Stimulated activated CD8-positive, alpha-beta memory T cell treated with anti-CD3 and anti-CD28 coated beads, Interleukin-7, amount 100 ng/mL, for 24 hours (primary cell): ENCODE measurements around the gene ARSG.

ENCODE experiments used
- DNase-seq: peaks from one replicate; pipeline ENCODE4 v3.0.0-alpha.2; 2020; ENCODE audit warnings: low read depth

ARSG gene

DNA sequence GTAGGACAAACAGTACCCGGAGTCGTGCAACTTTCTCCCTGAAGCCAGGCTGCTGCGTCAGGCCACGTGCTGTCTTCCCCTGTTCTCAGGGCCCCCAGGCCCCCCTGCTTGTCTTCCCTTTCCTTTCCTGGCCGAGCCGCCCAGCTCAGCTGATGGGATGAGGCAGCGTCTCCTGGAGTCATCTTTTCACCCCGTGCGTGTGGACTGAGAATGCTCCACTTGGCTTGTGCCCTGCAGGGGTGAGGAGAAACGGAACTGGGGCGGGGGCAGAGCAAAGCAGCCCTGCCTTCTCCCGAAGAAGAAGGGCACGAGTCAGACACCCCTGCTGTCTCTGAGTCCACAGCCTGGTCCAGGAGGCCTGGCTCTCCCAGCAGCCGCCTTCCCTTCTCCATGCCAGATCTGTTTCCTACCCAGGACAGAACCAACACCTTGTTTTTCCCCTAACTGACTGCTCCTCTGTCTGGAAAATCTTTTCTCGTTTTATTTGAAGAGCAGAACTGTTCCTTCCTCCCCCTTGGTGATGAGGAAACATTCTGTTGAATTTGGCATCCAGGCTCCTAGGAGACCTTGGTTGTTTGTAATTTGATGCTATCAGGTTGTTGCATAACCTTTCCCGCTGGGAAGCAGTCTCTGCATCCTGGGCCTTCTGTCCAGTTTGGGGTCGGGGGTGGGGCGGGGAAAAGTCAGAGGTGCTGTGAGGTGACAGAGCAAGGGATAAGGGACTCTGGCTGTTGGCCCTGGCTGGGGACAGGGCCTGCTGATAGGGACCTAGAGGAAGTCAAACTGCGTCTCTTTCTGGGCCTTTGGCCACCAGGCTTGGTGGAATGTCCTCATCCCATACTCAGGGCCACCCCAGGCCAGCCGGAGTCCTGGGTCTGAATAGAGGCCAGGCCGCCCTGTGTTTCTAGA is 87.2 kb downstream of the ARSG start:
- DNase-seq = no peak

DNA sequence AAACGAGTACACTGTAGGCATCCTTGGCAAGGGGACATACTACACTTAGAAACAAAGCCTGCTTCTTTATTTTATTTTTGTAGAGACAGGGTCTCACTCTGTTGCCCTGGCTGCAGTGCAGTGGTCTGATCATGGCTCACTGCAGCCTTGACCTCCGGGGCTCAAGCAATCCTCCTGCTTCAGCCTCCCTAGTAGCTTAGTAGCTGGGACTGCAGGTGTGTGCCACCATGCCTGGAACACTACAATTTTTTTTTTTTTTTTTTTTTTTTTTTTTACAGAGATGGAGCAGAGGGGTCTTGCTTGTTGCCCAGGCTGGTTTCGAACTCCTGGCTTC is 87.8 kb downstream of the ARSG start:
- DNase-seq = no peak

DNA sequence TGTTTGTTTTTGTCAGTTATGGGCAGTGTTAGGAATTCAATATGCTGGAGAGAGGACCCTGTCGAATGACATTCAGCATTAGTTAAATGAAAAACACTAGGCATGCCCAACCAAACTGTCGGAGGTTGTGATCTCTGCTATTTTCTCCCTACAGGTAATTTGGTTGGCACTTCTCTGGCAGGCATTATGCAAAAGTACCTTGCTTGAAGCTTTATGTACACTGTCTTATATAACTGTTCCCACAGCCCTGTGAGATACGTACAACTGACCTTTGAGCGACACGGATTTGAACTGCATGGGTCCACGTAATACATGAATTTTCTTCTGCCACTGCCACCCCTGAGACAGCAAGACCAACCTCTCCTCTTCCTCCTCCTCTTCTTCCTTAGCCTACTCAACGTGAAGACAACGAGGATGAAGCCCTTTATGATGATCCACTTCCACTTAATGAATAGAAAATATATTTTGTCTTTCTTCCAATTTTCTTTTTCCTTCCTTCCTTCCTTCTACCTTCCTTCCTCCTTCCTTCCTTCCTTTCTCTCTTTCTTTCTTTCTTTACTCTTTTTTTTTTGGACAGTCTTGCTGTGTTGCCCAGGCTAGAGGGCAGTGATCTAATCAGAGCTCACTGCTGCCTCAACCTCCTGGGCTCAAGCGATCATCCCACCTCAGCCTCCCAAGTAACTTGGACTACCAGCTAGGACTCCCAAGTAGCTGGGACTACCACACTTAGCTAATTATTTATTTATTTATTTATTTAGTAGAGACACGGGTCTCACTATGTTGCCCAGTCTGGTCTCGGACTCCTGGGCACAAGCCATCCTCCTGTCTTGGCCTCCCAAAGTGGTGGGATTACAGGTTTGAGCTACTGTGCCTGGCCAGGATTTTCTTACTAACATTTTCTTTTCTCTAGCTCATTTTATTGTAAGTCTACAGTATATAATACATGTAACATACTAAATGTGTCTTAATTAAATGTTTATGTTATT is 88.7 kb downstream of the ARSG start:
- DNase-seq = no peak

DNA sequence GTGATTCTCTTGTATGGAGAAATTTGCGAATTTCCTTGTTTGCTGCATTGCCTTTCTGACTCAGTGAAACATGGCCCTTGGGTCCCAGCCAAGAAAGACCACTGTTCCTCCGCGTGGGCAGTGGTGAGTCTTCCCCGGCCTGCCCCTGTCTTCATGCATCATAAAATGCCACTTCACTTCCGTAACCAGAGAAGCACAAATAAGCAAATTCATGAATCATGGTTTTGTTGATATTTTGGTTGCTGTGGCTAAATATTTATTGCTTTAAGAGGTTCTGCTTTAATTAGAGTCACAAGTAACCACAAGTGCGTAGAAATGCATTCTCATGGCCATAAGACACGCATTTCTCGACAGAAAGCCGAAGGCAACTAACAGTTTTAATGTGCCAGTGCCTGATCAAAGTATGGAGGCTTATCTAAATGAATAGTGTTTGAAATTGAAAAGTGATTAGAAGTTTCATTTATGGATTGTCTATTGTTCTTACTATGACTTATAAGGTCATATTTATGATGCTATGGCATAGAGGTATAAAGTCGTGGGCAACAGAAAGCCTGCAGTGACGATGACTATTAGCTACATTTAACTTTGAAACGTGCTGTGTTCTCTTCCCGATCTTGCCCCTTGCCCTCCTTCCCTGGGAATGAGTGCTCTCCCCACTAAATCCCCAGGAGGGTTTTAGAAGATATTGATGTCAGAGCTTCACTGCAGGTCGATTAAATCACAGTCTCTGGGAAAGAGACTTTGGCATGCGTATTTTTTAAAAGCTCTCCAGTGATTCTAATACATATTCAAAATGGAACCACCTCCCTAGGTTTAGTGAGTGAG is 90.0 kb downstream of the ARSG start:
- DNase-seq = no peak

DNA sequence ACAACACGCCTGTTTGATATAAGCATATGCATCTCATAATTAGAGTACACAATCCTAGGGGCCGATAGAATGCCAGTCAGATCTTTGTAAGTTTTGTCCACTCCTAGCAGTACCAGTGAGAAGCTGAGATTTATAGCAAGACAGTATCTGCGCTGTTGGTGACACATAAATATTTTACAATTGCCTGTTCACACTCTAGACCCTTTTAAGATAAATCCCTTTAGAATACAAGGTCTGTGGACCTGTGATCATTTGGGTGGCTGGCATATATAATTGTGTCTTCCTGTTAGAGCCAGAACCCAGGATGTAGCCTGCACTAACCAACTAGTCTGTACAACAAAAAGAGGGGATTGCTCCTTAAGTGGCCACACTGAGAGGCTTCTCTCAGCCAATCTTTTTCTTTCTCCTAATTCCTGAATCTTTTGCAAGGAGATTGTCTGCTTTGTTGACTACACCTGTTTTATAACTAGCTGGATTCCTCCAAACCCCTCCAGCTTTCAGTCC is 91.3 kb downstream of the ARSG start:
- no peak for DNase-seq

DNA sequence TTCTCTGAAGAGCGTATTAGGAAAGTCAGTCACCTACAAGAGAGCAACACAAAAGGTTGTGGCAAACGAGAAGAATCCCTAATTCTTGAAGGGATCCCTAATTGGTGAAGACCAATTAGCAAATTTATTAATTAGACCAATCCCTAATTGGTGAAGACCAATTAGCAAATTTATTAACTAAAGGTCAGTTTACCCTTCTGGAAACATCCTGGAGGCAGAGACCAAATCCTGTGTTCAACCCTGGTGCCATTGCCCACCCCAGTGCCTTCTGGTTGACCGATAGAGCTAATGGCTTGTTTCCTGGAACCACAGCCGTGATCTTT is 91.8 kb downstream of the ARSG start:
- DNase-seq = no peak

DNA sequence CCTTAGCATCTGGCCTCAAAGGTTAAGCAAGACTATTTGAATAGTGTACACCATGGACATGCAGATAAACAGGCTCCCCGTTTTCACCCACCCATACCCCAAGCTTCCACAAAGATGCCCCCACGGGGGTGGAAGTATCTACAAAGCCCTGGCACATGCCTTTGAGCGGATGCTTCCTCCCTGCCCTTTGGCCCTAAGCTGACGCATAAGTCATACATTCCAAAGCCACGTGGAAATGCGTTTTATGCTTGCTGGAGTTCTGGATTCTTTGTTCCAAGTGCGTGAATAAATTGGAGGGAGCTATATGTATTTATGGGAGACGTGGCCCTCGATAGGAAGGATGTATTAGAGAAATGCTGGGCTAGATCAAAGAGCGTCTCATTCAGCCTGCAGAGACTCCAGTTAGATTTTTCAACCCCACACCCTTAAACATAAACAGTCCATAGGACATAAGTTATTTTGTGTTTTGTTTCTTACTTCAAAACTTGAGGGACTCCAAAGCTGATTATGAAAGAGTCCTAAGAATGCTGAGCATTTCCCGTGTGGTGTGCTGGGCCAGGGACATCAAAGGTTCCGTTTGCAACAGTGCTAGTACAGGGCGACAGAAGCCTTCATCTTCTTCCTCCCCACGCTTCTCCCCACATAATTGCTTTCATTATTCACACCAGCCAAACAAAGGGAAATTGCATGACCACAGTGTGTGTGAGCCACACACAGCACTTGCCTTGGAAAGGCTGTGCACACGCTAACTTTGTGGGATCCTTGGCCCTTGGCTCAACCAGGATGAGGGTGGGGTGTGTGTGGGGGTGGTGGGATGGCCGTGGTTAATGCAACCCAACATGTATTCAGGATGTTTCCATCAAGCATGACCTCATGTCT is 92.4 kb downstream of the ARSG start:
- no peak for DNase-seq

DNA sequence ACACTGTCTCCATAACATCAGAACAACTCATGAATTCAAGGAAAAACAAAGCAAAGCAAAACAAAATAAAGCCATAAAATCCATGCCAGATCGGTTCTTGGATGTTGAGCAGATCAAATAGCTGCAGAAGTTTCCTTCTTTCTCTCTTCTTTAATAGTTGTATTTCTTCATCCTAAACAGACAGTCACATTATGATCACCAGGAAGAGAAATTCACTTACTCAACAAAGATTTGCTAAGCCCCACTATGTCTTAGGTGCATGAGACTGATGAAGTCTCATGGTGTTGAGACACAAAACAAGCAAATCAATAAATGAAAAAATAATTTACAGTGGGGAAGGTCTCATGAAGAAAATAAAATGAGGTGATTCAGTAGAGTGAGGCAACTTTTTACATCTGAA is 93.2 kb downstream of the ARSG start:
- DNase-seq = no peak

DNA sequence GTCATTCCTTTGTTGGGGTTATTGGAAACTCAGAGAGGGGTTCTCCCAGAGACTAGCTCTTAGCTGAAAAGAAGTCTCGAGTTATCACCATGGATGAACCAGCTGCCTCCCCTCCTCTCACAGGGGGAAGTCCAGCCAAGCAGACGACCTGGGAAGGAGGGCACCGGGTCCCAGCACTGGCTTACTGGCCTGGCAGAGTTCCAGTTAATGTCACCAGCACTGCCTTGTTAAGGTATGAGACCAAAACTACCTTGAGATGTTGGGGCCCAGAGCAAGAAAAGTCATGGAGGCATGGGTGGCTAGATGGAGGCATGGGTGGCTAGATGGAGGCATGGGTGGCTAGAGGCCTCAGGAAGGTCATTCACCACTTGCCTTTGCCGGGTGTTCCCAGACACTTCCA is 93.6 kb downstream of the ARSG start:
- no peak for DNase-seq

DNA sequence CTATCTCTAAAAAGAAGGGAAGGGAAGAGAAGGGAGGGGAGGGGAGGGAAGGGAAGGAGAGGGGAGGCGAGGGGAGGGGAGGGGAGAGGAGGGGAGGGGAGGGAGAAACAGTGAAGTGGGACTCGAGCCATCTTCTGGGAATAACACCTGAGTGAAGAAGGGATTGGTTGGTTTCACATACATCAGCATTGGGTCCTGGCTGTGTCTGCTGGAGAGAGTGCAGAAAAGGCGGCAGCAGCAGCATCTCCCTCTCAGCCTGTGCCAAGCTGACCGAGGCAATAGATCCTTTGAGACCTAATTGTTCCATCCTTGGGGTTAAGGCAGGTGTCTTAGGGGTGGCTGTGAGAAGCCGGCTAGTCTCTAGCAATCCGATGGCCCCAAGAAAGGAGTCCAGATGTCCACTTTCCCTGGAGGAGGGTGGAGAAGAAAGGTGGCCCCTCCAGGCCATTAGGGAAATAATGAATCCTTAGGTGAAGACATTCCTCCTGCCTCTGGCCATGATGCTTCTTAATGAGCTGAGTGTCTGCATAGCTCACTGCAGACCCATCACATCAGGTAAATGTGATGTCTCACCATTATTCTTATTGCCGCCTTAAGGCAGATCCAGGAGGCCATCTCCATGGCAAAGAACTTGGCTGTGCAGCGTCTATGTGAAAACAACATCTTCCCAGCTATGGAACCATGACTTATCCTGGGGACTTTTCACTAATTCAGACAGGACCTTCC is 94.4 kb downstream of the ARSG start:
- DNase-seq = no peak

DNA sequence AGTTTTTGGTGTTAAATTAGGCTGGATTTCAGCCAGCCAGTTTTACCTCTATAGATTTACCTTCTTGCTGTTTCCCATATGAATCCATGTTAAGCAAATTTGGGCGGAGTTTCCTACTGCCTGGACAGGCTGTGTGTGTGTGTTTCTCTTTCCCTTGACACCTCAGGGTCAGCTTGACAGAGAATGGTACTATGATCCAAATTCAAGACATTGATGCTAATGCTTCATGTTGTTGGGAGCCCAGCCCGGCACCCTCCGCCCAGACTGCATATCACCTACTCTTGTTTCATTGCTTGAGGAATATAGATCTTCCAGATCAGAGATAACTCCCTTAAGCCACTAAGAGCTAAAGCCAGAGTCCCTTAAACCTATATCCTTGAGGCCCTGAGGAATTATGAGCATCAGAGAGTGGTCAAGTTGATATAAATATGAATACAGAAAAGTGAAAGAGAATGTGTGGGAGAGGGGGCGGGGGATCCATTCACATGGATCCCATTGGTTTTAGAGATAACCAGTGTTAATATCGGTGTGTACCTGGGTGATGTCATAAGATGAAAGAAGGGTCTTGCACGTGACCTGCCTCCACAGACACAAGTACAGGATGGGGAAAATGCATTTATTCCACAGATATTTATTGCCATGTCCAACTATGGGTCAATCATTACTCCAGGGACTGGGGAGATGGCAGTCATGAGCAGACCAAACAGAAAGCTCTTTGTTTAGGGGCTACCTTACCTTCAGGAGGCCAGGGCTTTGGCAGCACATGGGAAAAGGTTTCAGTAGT is 96.3 kb downstream of the ARSG start:
- DNase-seq = no peak

DNA sequence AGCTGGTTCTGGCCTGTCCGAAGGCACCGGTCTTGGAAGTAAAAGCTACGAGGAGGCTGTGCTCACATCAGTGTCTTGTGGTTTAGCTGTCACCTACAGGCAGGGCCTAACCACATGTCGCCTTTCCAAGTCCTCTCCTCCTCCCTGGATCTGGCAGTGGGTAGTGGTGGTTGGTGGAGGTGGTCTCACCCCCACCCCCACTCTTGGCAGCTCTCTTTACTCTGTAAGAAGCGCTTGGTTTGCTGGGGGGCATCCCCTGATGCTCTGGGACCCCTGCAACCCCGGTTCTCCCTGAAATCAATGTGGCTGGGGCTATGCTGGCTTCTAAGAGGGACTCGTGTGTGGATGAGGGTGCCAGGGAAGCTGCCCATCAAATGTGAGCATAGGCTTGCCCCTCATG is 97.7 kb downstream of the ARSG start:
- no peak for DNase-seq

DNA sequence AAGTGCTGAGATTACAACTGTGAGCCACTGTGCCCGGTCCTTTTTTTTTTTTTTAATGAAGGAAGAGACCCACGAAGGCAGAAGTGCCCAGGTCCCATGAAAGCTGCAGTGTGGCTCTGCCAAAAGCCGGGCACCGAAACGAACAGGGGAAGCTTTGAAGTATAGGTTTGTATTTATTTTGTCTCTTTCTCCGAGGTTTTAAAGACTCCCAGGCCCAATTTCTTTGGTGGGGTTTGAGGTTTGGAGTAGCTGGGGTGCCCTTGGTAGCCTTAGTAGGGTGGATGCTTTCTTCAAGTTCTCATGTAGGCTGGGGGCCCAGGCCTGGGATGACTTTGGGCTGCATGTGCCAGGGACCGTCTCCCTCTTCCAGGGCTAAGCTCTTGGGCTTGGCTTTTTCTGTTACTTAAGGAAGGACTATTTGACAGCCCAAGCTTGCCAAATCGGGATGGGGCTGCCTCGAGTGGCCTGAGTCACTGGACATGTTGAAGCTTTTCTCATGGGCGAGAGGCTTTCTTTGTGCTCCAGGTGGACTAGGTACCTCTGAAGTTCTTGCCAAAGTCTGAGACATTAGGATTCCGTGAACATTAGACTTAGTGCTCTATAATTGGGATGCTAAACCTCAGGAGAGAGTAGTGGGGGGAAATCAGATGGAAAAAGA is 99.7 kb downstream of the ARSG start:
- DNase-seq = no peak

DNA sequence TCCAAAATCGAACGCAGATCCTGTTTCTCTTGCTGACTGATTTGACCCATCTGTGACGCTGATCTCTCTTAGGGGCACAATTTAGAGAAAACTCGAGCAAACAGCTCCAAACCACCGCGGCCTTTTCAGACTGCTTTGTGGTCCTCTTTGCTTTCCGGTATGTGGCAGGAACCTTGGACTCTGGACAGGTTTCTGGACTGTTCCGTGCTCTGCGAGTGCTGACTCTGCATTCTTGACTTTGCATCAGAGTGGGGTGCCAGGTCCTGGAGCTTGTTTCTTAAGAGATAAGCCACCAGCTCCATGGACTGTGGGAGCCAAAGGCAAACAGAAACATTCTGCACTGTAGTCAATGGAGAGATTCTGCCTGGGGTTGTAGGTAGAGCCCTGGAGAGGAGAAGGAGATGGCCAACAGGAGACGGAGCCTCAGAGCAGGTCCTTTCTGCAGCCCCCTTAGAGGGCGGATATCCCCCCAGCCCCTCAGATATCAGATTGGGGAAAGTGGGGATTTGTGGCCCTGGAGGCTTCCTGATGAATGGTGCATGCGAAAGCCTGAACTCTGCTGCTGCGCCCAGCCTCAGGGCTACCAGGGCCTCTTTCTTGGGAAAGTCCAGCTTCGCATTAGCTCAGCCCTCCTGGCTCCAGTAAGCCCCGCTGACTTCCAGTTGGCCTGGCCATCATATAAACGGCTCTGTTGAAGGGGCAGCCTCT is 100.4 kb downstream of the ARSG start:
- DNase-seq = no peak

DNA sequence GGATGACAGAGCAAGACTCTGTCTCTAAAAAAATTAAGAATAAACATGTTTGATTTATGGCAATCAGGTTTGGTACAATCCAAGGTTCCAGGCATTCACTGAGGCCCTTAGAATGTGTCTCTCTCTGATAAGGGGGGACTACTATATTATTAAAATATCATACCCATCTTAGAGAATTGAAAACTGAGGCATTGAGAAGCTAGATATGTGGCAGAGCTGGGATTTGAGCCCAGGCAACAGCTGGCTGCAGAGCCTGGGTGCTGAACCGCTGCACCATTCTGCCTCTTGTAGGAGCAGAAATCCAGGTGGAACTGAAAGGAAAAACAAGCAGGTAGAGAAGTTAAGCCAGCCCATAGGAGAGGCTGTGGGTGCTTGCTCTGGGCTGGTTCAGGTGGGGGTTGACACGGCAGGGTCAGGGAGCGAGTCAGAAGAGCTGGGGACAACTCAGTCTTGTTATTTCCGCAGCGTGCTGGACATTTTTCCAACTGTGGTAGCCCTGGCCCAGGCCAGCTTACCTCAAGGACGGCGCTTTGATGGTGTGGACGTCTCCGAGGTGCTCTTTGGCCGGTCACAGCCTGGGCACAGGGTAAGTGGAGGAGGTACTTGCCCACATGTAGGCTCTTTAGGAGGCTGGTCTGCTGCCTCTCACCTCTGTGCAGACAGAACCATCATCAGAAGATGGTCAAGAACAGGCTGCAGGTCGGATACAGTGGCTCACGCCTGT is 103.5 kb downstream of the ARSG start:
- no peak for DNase-seq

DNA sequence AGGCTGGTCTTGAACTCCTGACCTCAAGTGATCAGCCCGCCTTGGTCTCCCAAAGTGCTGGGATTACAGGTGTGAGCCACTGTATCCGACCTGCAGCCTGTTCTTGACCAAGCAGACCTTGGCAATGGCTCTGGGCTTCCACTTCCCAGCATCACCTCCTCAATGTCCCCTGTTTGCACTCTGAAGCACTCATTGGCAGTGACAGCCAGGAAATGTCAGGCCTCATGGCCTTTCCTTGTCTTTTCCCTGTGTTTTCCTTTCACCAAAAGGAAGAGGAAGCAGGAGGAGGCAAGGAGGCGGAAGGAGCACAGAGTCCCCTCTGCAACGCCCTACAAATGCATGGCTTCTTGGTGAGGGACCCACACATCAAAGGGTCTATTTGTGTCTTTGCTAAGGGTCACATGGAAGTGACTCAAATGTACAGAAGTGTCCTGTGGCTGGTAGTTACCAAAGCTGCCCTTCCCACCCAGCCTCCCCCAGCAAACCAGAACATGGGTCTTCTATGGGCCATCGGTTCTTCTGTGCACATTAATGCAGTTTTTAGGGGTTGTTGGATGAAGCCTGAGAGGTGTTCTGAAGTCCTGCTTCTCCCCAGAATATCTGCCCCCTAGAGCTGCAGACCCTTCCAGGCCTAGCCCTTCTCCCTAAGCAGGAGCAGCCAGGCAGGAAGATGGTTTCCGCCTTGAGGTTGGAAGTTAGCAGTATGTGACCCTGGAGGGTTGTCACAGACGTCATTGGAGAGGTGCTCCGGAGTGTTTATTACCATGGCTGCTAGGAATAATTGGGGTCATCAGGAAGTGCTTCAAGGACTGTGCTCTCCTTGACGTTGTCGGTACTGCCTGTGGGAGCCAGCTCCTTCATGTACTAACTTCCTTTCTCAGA is 105.2 kb downstream of the ARSG start:
- DNase-seq = no peak

DNA sequence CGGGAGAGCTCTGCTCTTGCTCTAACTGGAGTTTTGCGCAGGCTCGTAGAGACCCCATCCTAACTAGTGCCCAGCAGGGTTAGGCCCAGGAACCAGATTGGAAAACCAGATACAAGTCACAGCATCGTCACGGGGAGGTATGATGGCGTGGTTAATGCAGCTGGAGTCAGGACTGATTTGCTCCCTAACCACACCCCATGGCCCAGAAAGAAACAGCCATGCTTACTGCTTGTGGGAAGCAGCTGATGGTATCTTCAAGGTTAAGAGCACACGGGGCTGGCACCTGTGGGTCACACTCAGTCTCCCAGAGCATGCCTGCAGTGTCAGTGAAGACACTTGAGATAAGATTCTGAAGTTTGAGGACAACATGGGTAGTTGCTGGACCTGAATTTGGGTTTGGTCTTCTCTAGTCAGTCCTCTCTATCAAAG is 105.8 kb downstream of the ARSG start:
- no peak for DNase-seq
